Breast epithelium (tissue), 3 donors: ENCODE measurements around the gene MYBL2.

ENCODE experiments used
- POLR2A ChIP-seq: fragments of 450-650 bp; IDR thresholded peaks from one replicate; pipeline ENCODE4 v1.6.1; 2016; ENCODE audit warnings: antibody characterized with exemption, mild to moderate bottlenecking, moderate library complexity
- TF ChIP-seq, protein P1 (sequence below), 3 donors: fragments of 450-650 bp; IDR thresholded peaks; one replicate each; pipeline ENCODE4 v1.5.1; 2016 to 2017; ENCODE audit warnings: antibody characterized with exemption in 3 of 3, mild to moderate bottlenecking in 3 of 3, moderate library complexity in 3 of 3

DNA sequence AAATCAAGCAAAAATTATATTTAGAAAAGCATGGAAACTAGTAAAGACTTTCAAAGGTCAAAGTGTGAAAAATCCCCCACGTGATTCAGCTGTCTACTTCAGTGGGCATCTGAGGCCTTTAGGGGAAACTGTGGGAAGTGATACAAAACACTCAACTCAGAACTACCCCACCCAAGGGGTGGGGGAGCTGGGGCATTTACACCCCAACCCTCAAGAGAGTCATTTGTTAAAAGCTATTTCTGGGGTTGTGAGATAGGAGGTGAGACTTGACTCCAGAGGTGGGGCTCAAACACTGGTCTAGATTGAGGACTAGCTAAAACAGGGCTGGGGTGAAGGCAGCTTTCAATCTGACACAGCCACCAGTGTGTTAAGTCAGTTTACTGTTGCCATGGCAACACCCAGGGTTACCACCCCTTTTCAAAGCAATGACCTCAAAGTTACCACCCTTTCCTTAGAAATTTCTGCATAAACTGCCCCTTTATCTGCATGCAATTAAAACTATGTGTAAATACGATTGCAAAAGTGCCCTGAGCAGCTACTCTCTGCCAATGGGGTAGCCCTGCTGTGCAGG is 69.8 kb downstream of the MYBL2 start:
- TF ChIP-seq, protein P1, sequence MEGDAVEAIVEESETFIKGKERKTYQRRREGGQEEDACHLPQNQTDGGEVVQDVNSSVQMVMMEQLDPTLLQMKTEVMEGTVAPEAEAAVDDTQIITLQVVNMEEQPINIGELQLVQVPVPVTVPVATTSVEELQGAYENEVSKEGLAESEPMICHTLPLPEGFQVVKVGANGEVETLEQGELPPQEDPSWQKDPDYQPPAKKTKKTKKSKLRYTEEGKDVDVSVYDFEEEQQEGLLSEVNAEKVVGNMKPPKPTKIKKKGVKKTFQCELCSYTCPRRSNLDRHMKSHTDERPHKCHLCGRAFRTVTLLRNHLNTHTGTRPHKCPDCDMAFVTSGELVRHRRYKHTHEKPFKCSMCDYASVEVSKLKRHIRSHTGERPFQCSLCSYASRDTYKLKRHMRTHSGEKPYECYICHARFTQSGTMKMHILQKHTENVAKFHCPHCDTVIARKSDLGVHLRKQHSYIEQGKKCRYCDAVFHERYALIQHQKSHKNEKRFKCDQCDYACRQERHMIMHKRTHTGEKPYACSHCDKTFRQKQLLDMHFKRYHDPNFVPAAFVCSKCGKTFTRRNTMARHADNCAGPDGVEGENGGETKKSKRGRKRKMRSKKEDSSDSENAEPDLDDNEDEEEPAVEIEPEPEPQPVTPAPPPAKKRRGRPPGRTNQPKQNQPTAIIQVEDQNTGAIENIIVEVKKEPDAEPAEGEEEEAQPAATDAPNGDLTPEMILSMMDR (IDR thresholded peaks at IDR 0.05), result no peak
- no peak for TF ChIP-seq POLR2A
